Muscle of leg (tissue), 16 donors: ENCODE data around the gene APBA3. TPM values are rescaled to one million over a fixed set of nuclear protein-coding genes. Genes with fewer than 3 reads are reported as not detected.
A peak's percentile ranks its signal among the peaks of the same experiment; 100 is the strongest.

Experiments
- DNase-seq: peaks from one replicate; pipeline ENCODE4 v3.0.0; 2013
- H3K27ac ChIP-seq: one replicate; pipeline ENCODE4 v1.5.1; 2013; ENCODE audit warnings: mild to moderate bottlenecking, low read length, control low read depth
- H3K27me3 ChIP-seq: one replicate; pipeline ENCODE4 v1.6.1; 2013; ENCODE audit warnings: low read length; ENCODE audit not compliant: control insufficient read depth, insufficient read depth
- H3K36me3 ChIP-seq: one replicate; pipeline ENCODE4 v1.6.1; 2013; ENCODE audit warnings: low read length; ENCODE audit not compliant: control insufficient read depth, insufficient read depth
- H3K4me1 ChIP-seq: one replicate; pipeline ENCODE4 v1.6.1; 2013; ENCODE audit warnings: low read length; ENCODE audit not compliant: control insufficient read depth, insufficient read depth
- H3K4me3 ChIP-seq: one replicate; pipeline ENCODE4 v1.5.1; 2013; ENCODE audit warnings: low read length, control low read depth
- H3K9me3 ChIP-seq: replicated peaks from 2 replicates; pipeline ENCODE4 v1.6.1; 2013; ENCODE audit warnings: low read depth, low read length; ENCODE audit not compliant: control insufficient read depth
- WGBS: methylation state at CpG from one replicate; pipeline ENCODE4 v1.1.5; 2013; ENCODE audit warnings: missing lambda C conversion rate; ENCODE audit not compliant: insufficient coverage; 5-methylcytosine and 5-hydroxymethylcytosine counted together
- long read RNA-seq, 11 donors: transcript quantifications; one replicate each; lab custom pipeline, GENCODE V29; 2026
- polyA plus RNA-seq, 8 donors: library from polyadenylated mRNA; unstranded; fragments of 120-200 nt; gene quantifications; one replicate each; pipeline versions ENCODE4 v1.2.1 to v1.2.3, GENCODE V29; 2013; ENCODE audit warnings: inconsistent platforms in 1 of 8, low replicate concordance in 1 of 8; ENCODE audit not compliant: insufficient read length in 8 of 8, insufficient read depth in 1 of 8
- total RNA-seq: library from RNA; stranded (reverse); fragments of 120-200 nt; gene quantifications from one replicate; pipeline ENCODE4 v1.2.4, GENCODE V29; 2013

Gene APBA3
- total RNA-seq = 14.6 TPM
- 10 to 100 TPM in 7 of 8 donors, 1 to 10 TPM in 1; 9.5 to 16.9 (median 13.4) TPM for polyA plus RNA-seq
- long read RNA-seq, donor 1, partial matches to known transcripts = 0 of 1 reads
- long read RNA-seq, donor 1, other reads (novel, unspliced or antisense) = 0 of 1 reads
- long read RNA-seq, donor 2 = 0 reads
- long read RNA-seq, donor 3, partial matches to known transcripts = 0 of 4 reads
- long read RNA-seq, donor 3, other reads (novel, unspliced or antisense) = 0 of 4 reads
- long read RNA-seq, donor 4, partial matches to known transcripts = 10 of 48 reads
- long read RNA-seq, donor 4, other reads (novel, unspliced or antisense) = 36 of 48 reads
- long read RNA-seq, donor 5, partial matches to known transcripts = 0 of 5 reads
- long read RNA-seq, donor 5, other reads (novel, unspliced or antisense) = 0 of 5 reads
- long read RNA-seq, donor 6, transcript APBA3-201 (11 exons, 2,075 nt) = major isoform, 6 of 13 reads
- long read RNA-seq, donor 6, partial matches to known transcripts = 0 of 13 reads
- long read RNA-seq, donor 6, other reads (novel, unspliced or antisense) = 0 of 13 reads
- long read RNA-seq, donor 7, partial matches to known transcripts = 0 of 3 reads
- long read RNA-seq, donor 7, other reads (novel, unspliced or antisense) = 0 of 3 reads
- long read RNA-seq, donor 8, partial matches to known transcripts = 18 of 63 reads
- long read RNA-seq, donor 8, other reads (novel, unspliced or antisense) = 42 of 63 reads
- long read RNA-seq, donor 9, partial matches to known transcripts = 0 of 2 reads
- long read RNA-seq, donor 9, other reads (novel, unspliced or antisense) = 0 of 2 reads
- long read RNA-seq, donor 10, partial matches to known transcripts = 0 of 3 reads
- long read RNA-seq, donor 10, other reads (novel, unspliced or antisense) = 0 of 3 reads
- long read RNA-seq, donor 11, partial matches to known transcripts = 0 of 4 reads
- long read RNA-seq, donor 11, other reads (novel, unspliced or antisense) = 0 of 4 reads

- WGBS = 1% methylated on average over 41 of the region's 45 CpGs
- H3K9me3 ChIP-seq = no peaks in the 10 kb centered on the region
- H3K27me3 ChIP-seq = no peaks in the 10 kb centered on the region
- peaks cover 24% of the 10 kb centered on the region for H3K36me3 ChIP-seq
- peak within 1 kb of the TSS; percentile 97 for H3K4me3 ChIP-seq
- DNase-seq = peak; percentile 94
- H3K27ac ChIP-seq = peak within 1 kb of the TSS; percentile 99
- peaks cover 22% of the 10 kb centered on the region for H3K4me1 ChIP-seq
These were observed at the start of gene APBA3 for GRCh38 chr19:3761382-3762129. APBA3 (minus strand) TSS chr19:3761692; CDS start chr19:3760264, 1,428 bp downstream.

- H3K4me1 ChIP-seq = peaks cover 4% of the 10 kb centered on the region
- no peak for DNase-seq
- H3K36me3 ChIP-seq = no peaks in the 10 kb centered on the region
- no peaks in the 10 kb centered on the region for H3K9me3 ChIP-seq
- H3K4me3 ChIP-seq = no peak overlapping the region
- no peak overlapping the region for H3K27ac ChIP-seq
- H3K27me3 ChIP-seq = no peaks in the 10 kb centered on the region
- WGBS = 66% methylated on average over 30 of the region's 38 CpGs
These were observed 49.3 kb upstream of the APBA3 start for GRCh38 chr19:3810708-3811355.

- DNase-seq = no peak
- H3K9me3 ChIP-seq = no peaks in the 10 kb centered on the region
- no peak overlapping the region for H3K27ac ChIP-seq
- WGBS = 72% methylated on average over 9 of the region's 26 CpGs
- H3K36me3 ChIP-seq = no peaks in the 10 kb centered on the region
- H3K4me3 ChIP-seq = no peak overlapping the region
- no peaks in the 10 kb centered on the region for H3K27me3 ChIP-seq
- peaks cover 4% of the 10 kb centered on the region for H3K4me1 ChIP-seq
These were observed 48.6 kb upstream of the APBA3 start for GRCh38 chr19:3809881-3810707.

- H3K4me3 ChIP-seq = no peak overlapping the region
- no peak overlapping the region for H3K27ac ChIP-seq
- DNase-seq = no peak
- no peaks in the 10 kb centered on the region for H3K9me3 ChIP-seq
- H3K4me1 ChIP-seq = peaks cover 4% of the 10 kb centered on the region
- H3K27me3 ChIP-seq = peaks cover 4% of the 10 kb centered on the region
- 80% methylated on average over 28 of the region's 33 CpGs for WGBS
- H3K36me3 ChIP-seq = no peaks in the 10 kb centered on the region
These were observed 47.1 kb upstream of the APBA3 start for GRCh38 chr19:3808420-3809143.

DNA sequence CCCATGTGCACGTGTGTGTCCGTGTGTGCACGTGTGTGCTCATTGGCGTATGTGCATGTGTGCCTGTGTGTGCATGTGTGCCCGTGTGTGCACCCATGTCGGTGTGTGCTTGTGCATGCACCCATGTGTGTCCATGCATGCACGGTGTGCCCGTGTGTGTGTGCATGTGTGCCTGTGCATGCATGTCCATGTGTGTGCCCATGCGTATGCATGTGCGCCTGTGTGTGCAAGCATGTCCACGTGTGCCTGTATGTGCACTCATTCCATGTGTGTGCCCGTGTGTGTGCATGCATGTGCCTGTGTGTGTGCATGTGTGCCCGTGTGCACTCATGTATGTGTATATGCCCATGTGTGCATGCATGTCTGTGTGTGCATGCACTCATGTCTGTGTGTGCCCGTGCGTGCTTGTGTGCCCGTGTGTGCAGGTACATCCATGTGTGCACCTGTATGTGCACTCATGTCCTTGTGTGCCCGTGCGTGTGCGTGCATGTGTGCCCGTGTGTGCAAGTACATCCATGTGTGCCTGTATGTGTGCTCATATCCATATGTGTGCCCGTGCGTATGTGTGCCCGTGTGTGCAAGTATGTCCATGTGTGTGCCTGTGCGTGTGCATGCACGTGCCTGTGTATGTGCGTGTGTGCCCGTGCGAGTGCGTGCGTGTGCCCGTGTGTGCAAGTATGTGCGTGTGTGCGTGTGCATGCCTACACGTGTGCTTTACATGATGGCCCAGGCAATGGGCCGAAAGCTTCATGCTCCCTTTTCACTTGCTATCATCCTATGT, 46.3 kb upstream of the APBA3 start:
- Histone ChIP-seq H3K27me3 (peaks cover 11% of the 10 kb centered on the region), H3K9me3 (no peaks in the 10 kb centered on the region), H3K27ac (no peak overlapping the region), H3K4me3 (no peak overlapping the region), H3K36me3 (no peaks in the 10 kb centered on the region), H3K4me1 (peaks cover 4% of the 10 kb centered on the region)
- WGBS = 93% methylated on average over 35 of the region's 35 CpGs
- DNase-seq = no peak

- 79% methylated on average over 18 of the region's 19 CpGs for WGBS
- Histone ChIP-seq H3K36me3 (no peaks in the 10 kb centered on the region), H3K4me1 (peaks cover under 1% of the 10 kb centered on the region)
These were observed 45.6 kb upstream of the APBA3 start for GRCh38 chr19:3807131-3807480.

DNA sequence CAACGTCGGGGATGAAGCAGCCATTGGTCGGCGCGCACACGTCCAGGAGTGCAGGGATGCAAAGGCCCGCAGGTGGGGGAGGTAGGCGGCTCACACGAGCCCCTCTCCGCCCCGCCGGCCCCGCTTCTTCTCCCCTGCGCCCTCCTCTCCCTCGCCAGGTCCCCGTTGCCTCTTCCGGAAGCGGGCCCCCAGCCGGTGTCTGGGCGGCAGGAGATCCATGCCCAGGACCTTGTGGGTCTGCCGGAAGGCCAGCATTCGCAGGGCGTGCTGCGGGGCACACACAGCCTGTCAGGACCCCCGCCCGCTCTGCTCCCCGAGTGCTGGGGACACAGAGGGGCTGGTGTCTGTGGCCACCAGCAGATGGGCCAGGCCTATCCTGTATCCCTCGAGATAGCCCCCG, 44.4 kb upstream of the APBA3 start:
- 88% methylated on average over 18 of the region's 29 CpGs for WGBS
- Histone ChIP-seq H3K36me3 (no peaks in the 10 kb centered on the region), H3K4me1 (peaks cover 11% of the 10 kb centered on the region), H3K27me3 (peaks cover 28% of the 10 kb centered on the region), H3K4me3 (no peak overlapping the region), H3K27ac (no peak overlapping the region), H3K9me3 (no peaks in the 10 kb centered on the region)
- DNase-seq = no peak

More at GRCh38 chr19:3807131-3807480, 45.6 kb upstream of the APBA3 start:
- no peaks in the 10 kb centered on the region for H3K9me3 ChIP-seq
- no peak overlapping the region for H3K27ac ChIP-seq
- H3K4me3 ChIP-seq = no peak overlapping the region
- DNase-seq = no peak
- H3K27me3 ChIP-seq = peaks cover 15% of the 10 kb centered on the region

- DNase-seq = no peak
- Histone ChIP-seq H3K36me3 (no peaks in the 10 kb centered on the region), H3K4me3 (no peak overlapping the region), H3K27me3 (peaks cover 36% of the 10 kb centered on the region), H3K27ac (no peak overlapping the region), H3K4me1 (peaks cover 11% of the 10 kb centered on the region), H3K9me3 (no peaks in the 10 kb centered on the region)
- 52% methylated on average over 10 of the region's 13 CpGs for WGBS
These were observed 42.9 kb upstream of the APBA3 start for GRCh38 chr19:3804429-3804828.
